Osteocyte (in vitro differentiated cells): ENCODE results near the gene SEBOX. TPM values are rescaled to one million over a fixed set of nuclear protein-coding genes. Genes with fewer than 3 reads are reported as not detected.

ENCODE experiments used
- DNase-seq: peaks from one replicate; pipeline ENCODE4 v3.0.0; 2021; ENCODE audit warnings: mixed read lengths; ENCODE audit not compliant: unreplicated experiment; ENCODE audit errors: extremely low spot score
- H3K27ac Mint-ChIP-seq: one replicate; pipeline ENCODE4 v1.8.0; 2021; ENCODE audit warnings: mild to moderate bottlenecking, mixed read lengths; ENCODE audit not compliant: unreplicated experiment
- H3K27me3 Mint-ChIP-seq: one replicate; pipeline ENCODE4 v1.8.0; 2021; ENCODE audit warnings: mixed read lengths; ENCODE audit not compliant: unreplicated experiment
- H3K36me3 Mint-ChIP-seq: one replicate; pipeline ENCODE4 v1.8.0; 2021; ENCODE audit warnings: mixed read lengths; ENCODE audit not compliant: unreplicated experiment
- H3K4me1 Mint-ChIP-seq: one replicate; pipeline ENCODE4 v1.8.0; 2021; ENCODE audit warnings: mixed read lengths; ENCODE audit not compliant: unreplicated experiment
- H3K4me3 Mint-ChIP-seq: one replicate; pipeline ENCODE4 v1.8.0; 2021; ENCODE audit warnings: mild to moderate bottlenecking, moderate library complexity, mixed read lengths; ENCODE audit not compliant: unreplicated experiment
- H3K9me3 Mint-ChIP-seq: one replicate; pipeline ENCODE4 v1.8.0; 2021; ENCODE audit warnings: mixed read lengths; ENCODE audit not compliant: unreplicated experiment
- CTCF ChIP-seq: fragments of 200-600 bp; sonication (generic); IDR thresholded peaks from 2 replicates; pipeline ENCODE4 v1.5.0; 2021; ENCODE audit warnings: antibody characterized with exemption, mild to moderate bottlenecking, moderate library complexity
- total RNA-seq: library from RNA; stranded (reverse); gene quantifications from 2 replicates; pipeline ENCODE4 v1.2.1, GENCODE V29; 2021

SEBOX gene
- total RNA-seq, 1 donor from 2014 or later, result not detected

- H3K27ac Mint-ChIP-seq, result peak within 1 kb of the TSS; percentile 98
- H3K9me3 Mint-ChIP-seq, result no peaks in the 10 kb centered on the region
- H3K4me1 Mint-ChIP-seq, result peaks cover 55% of the 10 kb centered on the region
- DNase-seq, result peak; percentile 100
- H3K36me3 Mint-ChIP-seq, result peaks cover 16% of the 10 kb centered on the region
- no peaks in the 10 kb centered on the region for H3K27me3 Mint-ChIP-seq
- H3K4me3 Mint-ChIP-seq, result peak within 1 kb of the TSS; percentile 98
- no peak for TF ChIP-seq CTCF
Measured at GRCh38 chr17:28335201-28335958, 29.6 kb downstream of the SEBOX start, which contains the start of the genes IFT20 and TNFAIP1. Gene IFT20, minus strand, starts transcription at chr17:28335472. Its CDS starts 3,487 bp downstream, at chr17:28331985. Gene TNFAIP1, plus strand, starts transcription at chr17:28335761. Its CDS starts 3,761 bp downstream, at chr17:28339522.

- H3K9me3 Mint-ChIP-seq, result no peaks in the 10 kb centered on the region
- peaks cover 55% of the 10 kb centered on the region for H3K4me1 Mint-ChIP-seq
- peaks cover 16% of the 10 kb centered on the region for H3K36me3 Mint-ChIP-seq
- TF ChIP-seq CTCF, result no peak
- H3K27me3 Mint-ChIP-seq, result no peaks in the 10 kb centered on the region
- peak overlapping the region; percentile 95 for H3K27ac Mint-ChIP-seq
- DNase-seq, result no peak
- peak overlapping the region; percentile 98 for H3K4me3 Mint-ChIP-seq
Measured at GRCh38 chr17:28334666-28335200, 30.3 kb downstream of the SEBOX start.

GRCh38 chr17:28334171-28334570, 30.8 kb downstream of the SEBOX start:
- Mint-ChIP-seq H3K36me3 (peaks cover 10% of the 10 kb centered on the region), H3K4me3 (peak overlapping the region; percentile 98), H3K4me1 (peaks cover 56% of the 10 kb centered on the region), H3K27ac (peak overlapping the region; percentile 95), H3K27me3 (no peaks in the 10 kb centered on the region), H3K9me3 (no peaks in the 10 kb centered on the region)
- TF ChIP-seq CTCF, result no peak
- DNase-seq, result no peak

GRCh38 chr17:28333083-28333746, 31.8 kb downstream of the SEBOX start:
- H3K27ac Mint-ChIP-seq, result peak overlapping the region; percentile 7
- TF ChIP-seq CTCF, result no peak
- H3K4me3 Mint-ChIP-seq, result peak overlapping the region; percentile 98
- H3K9me3 Mint-ChIP-seq, result no peaks in the 10 kb centered on the region
- no peaks in the 10 kb centered on the region for H3K27me3 Mint-ChIP-seq
- H3K4me1 Mint-ChIP-seq, result peaks cover 60% of the 10 kb centered on the region
- no peak for DNase-seq
- peaks cover 18% of the 10 kb centered on the region for H3K36me3 Mint-ChIP-seq
